Left hindlimb (tissue), 1 donor: Measurements from ENCODE around the gene SERPINH1.
"Not testable (repeated sequence)": the region's sequence is repeated elsewhere in the genome, so short reads cannot be mapped to it uniquely, and the experiment has no call there.

Experiments used
- DNase-seq: peaks from one replicate; pipeline ENCODE4 v3.0.0-alpha.2; 2018

Gene SERPINH1

DNA sequence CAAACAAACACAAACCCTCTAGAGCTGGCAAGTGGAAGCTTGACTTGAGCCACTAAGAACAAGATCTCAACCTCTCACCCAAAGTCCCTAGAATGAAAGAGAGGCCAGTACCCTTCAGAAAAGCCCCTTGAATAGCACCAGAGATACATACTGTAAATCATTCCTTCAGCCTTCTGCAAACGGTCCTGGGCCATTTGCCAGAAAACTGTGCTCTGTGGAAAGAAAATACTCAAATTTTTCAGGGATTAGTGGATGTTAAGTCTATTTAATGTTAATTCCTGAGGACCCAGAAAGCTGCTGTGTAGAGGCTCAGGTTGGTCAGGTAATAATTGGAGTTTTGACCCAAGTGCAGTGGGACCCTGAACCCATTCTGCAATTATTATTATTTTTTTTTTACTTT, 16.9 kb downstream of the SERPINH1 start:
- no peak for DNase-seq

DNA sequence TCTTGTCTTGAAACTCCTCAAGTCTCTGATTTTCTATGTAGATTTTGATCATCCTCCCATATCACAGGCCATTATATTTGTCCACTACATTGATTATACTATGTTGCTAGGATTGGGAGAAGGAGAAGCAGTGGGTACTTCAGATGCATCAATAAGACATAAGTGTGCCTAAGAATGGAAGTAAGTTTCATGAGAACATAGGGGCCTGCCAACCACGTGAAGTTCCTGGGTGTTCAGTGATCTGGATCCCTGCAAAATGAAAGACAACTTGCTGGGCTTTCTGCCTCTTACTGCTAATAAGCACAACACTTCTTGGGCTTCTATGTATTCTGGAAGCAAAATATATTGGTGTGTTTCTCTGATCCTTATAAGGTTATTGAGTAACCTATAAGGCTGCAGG, 17.8 kb downstream of the SERPINH1 start:
- no peak for DNase-seq

DNA sequence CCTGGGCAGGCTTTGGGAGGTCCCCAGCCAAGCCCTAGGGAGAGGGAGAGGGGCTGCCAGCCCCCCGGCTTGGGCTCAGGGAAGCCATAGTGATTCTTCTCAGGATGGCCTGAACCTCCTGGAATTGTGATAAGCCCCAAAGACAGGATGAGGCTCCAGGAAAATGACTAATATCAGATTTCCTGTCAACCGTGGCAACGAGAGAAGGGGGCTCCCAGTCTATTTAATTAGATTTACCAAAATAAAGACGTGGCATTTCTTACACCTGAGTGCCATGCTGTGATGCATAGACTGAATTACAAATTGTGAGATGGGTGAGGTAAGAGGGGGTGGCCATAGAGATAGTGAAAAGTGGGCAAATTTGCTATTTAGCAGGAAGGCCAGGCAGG, 20.4 kb downstream of the SERPINH1 start:
- no peak for DNase-seq

DNA sequence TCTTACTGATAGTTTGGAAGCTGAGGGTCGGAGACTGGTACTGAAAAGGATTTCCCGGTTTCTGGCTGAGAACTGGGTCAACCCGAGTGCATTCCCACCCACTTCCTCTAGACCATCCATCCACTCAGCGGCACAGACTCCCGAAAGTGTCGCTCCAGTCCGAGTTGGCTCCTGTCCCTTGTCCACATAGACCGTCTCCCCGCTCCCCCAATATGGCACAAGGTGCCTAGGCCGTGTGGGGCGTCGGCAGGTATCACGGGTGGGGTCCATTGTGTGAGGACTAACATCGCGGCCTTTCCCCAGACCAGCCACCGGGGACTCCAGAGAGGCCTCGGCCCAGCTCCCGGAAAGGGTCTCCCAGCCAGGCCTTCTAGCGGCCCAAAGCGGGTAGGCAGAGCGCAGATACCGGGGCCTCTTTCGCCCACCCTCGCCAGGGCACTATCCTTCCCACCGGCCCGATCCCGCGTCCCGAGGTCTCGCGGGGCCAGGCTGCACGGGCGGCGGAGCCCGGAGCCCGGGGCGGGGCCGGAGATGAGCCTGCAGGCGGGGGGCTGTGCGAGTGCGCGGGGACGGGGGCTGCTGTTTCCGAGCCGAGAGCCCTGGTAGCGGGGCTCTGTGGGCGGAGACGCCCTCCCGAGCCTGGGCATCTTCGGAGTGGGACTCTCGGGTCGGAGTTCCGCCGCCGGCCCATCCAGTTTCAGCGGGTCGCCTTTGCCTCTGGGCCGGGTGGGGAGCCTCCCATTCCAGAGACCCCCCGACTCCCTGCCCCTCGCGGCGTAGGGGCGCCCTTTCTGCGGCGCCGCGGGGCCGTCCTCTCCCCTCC, 21.1 kb downstream of the SERPINH1 start:
- DNase-seq = peak; percentile 93

GRCh38 chr11:75583718-75584658, 21.9 kb downstream of the SERPINH1 start:
- peak; percentile 94 for DNase-seq

- not testable (repeated sequence) for DNase-seq
Measured at GRCh38 chr11:75584659-75585292, 22.7 kb downstream of the SERPINH1 start.

GRCh38 chr11:75585293-75585670, 23.2 kb downstream of the SERPINH1 start:
- DNase-seq = no peak

- DNase-seq = no peak
Measured at GRCh38 chr11:75586395-75586794, 24.3 kb downstream of the SERPINH1 start.

DNA sequence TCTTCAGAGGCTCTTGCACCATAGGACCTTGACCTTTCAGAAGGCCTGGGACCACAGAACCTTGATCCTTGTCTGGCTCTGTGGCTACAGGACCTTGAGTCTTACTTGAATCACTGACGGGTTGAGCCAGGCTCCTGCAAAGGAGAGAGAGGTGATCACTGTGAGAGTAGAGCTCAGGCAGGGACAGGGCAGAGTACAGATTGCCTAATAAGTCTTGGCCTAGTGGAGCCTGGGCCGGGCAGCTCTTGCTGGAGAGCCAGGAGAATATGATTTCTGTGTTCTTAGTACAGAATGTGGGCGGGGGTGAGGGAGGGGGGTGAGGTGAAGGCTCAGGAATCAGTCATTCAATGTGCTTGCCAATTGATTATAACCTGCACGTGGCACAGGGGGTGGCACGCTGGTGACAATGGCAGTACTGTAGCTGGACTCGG, 26.0 kb downstream of the SERPINH1 start:
- DNase-seq = no peak

- DNase-seq = no peak
Measured at GRCh38 chr11:75589051-75589450, 27.0 kb downstream of the SERPINH1 start.

- no peak for DNase-seq
Measured at GRCh38 chr11:75589933-75590332, 27.9 kb downstream of the SERPINH1 start.

DNA sequence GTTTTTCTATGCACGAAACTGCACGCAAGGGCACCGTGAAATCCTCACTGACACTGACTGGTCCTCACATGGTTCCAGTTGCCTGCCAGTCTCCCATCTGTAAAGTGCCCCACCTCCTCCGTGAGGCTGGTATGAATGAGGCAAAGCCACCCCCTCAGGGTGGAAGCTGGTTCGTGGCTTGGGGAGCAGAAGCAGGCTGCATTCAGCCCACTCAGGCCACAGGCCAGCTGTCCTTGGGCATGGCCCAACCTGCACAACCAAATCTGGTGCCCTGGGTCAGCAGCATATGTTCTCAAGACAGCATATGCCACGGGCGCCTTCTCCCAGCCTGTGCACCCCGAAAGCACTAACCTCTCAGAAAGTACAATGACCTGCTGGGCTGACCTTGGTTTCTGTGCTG, 29.3 kb downstream of the SERPINH1 start:
- DNase-seq = no peak

- no peak for DNase-seq
Measured at GRCh38 chr11:75591966-75592365, 29.9 kb downstream of the SERPINH1 start.

DNA sequence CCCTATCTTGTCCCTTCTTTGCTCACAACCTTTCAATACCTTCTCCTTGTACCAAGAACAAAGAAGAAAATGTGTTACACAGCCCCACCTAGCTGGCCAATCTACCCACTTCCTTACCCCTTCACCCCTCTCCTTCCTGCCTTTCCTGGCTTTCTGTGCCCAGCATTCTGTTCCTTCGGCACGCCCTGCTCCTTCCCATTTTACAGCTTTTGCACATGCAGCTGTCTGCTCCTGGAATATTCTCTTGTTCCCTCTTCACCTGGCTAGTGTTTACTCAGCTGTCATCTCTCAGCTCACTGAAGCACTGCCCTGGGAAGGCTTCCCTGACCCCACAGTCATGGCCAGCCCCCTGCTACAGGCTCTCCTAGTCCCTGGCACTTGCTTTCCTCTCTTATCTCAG, 30.7 kb downstream of the SERPINH1 start:
- no peak for DNase-seq

DNA sequence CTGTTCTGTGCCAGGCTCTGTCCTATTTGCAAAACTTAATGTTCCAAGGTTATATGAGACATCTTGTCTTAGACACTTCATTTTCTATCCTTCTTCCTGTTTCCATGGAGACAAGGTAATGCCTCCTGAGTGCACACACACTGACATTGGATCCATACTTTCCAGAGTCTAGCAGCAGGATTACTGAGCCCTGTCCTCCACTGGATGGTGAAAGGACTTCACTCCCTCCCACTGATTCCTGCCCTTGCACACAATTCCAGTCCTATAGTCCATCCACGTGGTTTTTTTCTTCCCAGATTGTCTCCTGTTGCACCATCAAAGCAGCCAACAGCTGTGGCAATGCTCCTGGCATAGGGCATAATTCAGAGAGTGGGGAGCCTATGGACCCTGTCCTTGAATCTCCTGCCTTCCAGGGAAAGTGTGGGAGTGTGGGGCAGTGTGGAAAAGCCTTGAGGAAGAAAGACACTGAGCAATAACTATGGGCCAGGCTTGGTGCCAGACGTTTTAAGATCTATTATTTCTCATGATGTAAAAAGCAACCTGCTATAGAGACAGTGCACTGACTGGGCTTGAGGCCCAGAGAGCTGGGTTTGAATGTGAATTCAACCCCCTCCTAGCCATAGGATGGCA, 31.3 kb downstream of the SERPINH1 start:
- DNase-seq = no peak

DNA sequence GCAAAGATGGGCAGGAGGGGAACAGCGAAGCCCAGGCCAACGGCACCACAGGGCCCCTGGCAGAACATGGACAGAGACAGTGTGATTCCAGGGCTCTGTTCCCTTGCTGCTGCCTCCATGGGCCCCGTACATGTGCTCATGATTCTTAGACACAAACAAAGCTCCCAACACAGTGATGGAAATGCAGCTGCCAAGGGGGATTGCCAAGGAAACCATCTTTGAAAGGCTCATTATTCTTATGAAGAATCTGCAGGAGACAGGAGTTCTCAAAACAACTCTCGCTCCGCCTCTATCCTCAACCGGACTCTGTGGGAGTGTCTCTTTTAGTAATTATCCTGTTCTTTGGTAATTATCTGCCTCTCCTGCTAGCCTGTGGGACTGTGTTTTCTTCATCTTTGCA, 32.2 kb downstream of the SERPINH1 start:
- DNase-seq = no peak

- DNase-seq = no peak
Measured at GRCh38 chr11:75595429-75595828, 33.4 kb downstream of the SERPINH1 start.

DNA sequence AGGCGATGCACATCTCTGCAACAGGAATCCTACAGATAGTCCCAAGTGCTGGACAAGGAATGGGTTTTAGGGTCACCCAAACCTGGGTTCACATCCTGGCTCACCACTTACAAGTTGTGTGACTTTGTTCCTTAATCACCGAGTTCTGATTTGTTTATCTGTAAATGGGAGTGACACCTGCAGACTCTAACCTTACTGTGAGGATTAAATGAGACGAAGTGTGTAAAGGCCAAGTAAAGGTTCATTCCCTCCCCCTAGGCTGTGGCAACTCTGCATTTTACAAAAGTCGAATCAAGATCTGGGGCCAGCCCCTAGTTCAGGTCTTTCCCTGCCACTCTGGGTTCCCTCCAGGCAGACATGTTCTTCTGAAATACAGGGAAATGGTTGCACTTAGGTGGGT, 34.9 kb downstream of the SERPINH1 start:
- DNase-seq = no peak

GRCh38 chr11:75597636-75598035, 35.6 kb downstream of the SERPINH1 start:
- DNase-seq = no peak

GRCh38 chr11:75598264-75598663, 36.2 kb downstream of the SERPINH1 start:
- no peak for DNase-seq

GRCh38 chr11:75598900-75599299, 36.8 kb downstream of the SERPINH1 start:
- no peak for DNase-seq

DNA sequence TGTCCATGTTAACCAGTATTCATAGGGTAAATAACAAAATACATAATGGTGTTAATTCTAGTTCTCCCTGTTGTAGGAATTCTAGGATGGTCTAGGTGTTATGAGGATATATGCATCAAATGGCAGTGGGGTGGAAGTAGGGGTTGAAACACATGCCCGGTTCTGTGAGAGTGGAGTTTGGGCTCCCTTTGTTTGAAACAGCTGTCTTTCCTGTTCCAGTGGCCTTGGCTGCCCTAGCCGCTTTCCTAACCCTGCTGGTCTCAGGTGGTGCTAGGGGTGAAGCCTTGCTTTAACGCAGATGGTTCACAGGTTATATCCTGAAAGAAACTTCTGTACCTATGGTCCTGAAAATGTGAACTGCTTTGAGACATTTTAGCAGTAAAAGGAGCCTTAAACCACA, 38.3 kb downstream of the SERPINH1 start:
- DNase-seq = no peak

DNA sequence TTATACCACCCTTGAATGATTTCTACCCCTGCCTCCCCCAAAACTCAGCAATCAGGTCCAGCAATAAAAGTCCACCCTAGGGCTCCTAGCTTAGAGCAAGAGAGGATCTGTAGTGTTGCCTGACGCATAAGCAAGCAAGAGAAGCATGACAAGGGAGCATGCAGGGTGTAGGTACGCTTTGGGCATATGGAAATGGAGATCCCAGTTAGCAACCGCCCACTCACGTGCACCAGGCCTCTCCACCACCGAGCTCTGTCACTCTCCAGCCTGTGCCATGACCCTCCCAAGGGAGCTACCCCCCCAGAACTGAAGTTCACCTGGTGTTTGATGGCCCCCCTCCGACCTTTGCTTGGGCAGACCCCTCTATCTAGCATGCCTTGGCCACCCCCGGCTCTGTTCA, 39.4 kb downstream of the SERPINH1 start:
- no peak for DNase-seq
